ENCODE results near the gene DNAAF9. TPM values are rescaled to one million over a fixed set of nuclear protein-coding genes. Genes with fewer than 3 reads are reported as not detected.

Gene DNAAF9
- total and polyA plus RNA-seq, 2 of the 8 experiments (the other 6 are each of a cell fraction or from before 2014, with no cell fraction given) = 2.6 to 5.7 TPM

- Histone ChIP-seq H3K9ac (replicated peaks in 1 of 4; ENCODE audit: extremely low read depth in 1 of 4, low read depth in 3 of 4, low read length in 3 of 4) (no peak overlapping the region), H3K27ac (ENCODE audit: low read depth, low read length) (no peak overlapping the region), H3K9me3 (ENCODE audit: insufficient read depth in 2 of 2, low read depth in 1 of 2, low read length in 1 of 2) (no peaks in the 10 kb centered on the region), H4K8ac (ENCODE audit: extremely low read depth, insufficient read depth, low read length) (no peak overlapping the region), H3K36me3 (ENCODE audit: control insufficient read depth in 2 of 4, insufficient read depth in 4 of 4, low read length in 3 of 4) (no peaks in the 10 kb centered on the region), H3K56ac (replicated peaks; ENCODE audit: insufficient read length, low read depth, low read length) (no peak overlapping the region), H3K27me3 (replicated peaks in 1 of 4; ENCODE audit: control insufficient read depth in 3 of 4, extremely low read depth in 1 of 4, insufficient read depth in 3 of 4, low read length in 3 of 4) (0 out of 7 replicates have a peak, but pooled peaks cover 0 to 3% (median 0%) of the 10 kb centered on the region in 4 experiments), H2AFZ (ENCODE audit: low read length) (no peak overlapping the region), H4K20me1 (replicated peaks in 1 of 2; ENCODE audit: control insufficient read depth in 1 of 2, insufficient read depth in 2 of 2, low read length in 2 of 2) (no peaks in the 10 kb centered on the region), H2BK20ac (ENCODE audit: low read length) (no peak overlapping the region), H3K23me2 (ENCODE audit: low read depth, low read length) (no peaks in the 10 kb centered on the region), H2AK5ac (ENCODE audit: low read depth, low read length) (no peak overlapping the region), H4K91ac (replicated peaks; ENCODE audit: insufficient read length, low read length) (no peak overlapping the region), H3K23ac (ENCODE audit: insufficient read length) (no peak overlapping the region), H4K5ac (ENCODE audit: insufficient read length, low read depth, low read length) (no peak overlapping the region), H3K4me3 (ENCODE audit: extremely low read depth in 1 of 4, insufficient read depth in 2 of 4, low read depth in 3 of 4, low read length in 4 of 4) (no peak overlapping the region), H2BK12ac (ENCODE audit: low read depth, low read length) (no peak overlapping the region), H3K4me2 (ENCODE audit: insufficient read depth in 1 of 2, low read depth in 2 of 2, low read length in 2 of 2) (no peak overlapping the region), H3K4me1 (replicated peaks in 1 of 4; ENCODE audit: control insufficient read depth in 3 of 4, insufficient read depth in 4 of 4, low read length in 3 of 4) (peaks cover 0 to 2% (median under 1%) of the 10 kb centered on the region in 4 experiments; a peak in 1 of 7 replicates), H2BK15ac (ENCODE audit: low read length) (no peak overlapping the region), H3K14ac (ENCODE audit: insufficient read length) (no peak overlapping the region), H2BK5ac (ENCODE audit: low read depth, low read length) (no peak overlapping the region), H2BK120ac (replicated peaks; ENCODE audit: low read depth, low read length) (no peak overlapping the region), H3K4ac (replicated peaks; ENCODE audit: insufficient read length, low read depth, low read length) (no peak overlapping the region), H3K79me2 (ENCODE audit: control insufficient read depth in 1 of 2, insufficient read depth in 2 of 2, low read length in 2 of 2) (no peaks in the 10 kb centered on the region), H3K18ac (ENCODE audit: extremely low read depth, low read length) (no peak overlapping the region), H3K79me1 (ENCODE audit: low read depth, low read length) (no peaks in the 10 kb centered on the region)
- DNase-seq (ENCODE audit: low read depth in 1 of 2, low spot score in 2 of 2) (no peak), FAIRE-seq (no peak)
- WGBS, 2 experiments (ENCODE audit: extremely low coverage in 1 of 2, insufficient coverage in 1 of 2, insufficient read length in 1 of 2, insufficient replicate concordance in 2 of 2, low coverage in 1 of 2, low lambda C conversion rate in 2 of 2, missing lambda C conversion rate in 1 of 2) = 73% methylated on average over 2 of the region's 2 CpGs; no CpG with 5 or more reads in 1 of the 2 experiments
- ChIA-PET POLR2A (ENCODE audit: partially characterized antibody) (no interaction called here), CTCF (ENCODE audit: partially characterized antibody) (interaction anchor here (0.6 to 1.0 kb wide), 2 partner anchors 112 to 243 kb away, joined by 3 read pairs; no protein-coding TSS in a partner anchor)
- TF ChIP-seq KDM5A (IDR thresholded peaks at IDR 0.05; ENCODE audit: low read length) (no peak), CEBPB (IDR thresholded peaks at IDR 0.05; ENCODE audit: low read depth, low read length) (no peak), YY1 (IDR thresholded peaks at IDR 0.05; ENCODE audit: low read depth, low read length) (no peak), MAFK (IDR thresholded peaks at IDR 0.05; ENCODE audit: low read depth, low read length) (no peak), RAD21 (IDR thresholded peaks at IDR 0.05 in 1 of 2, conservative IDR thresholded peaks at IDR 0.05 in 1 of 2; ENCODE audit: low read depth in 2 of 2, low read length in 2 of 2) (no peak), SIRT6 (IDR thresholded peaks at IDR 0.05; ENCODE audit: low read length) (no peak), POLR2AphosphoS5 (IDR thresholded peaks at IDR 0.05; ENCODE audit: low read depth, low read length) (no peak), BRCA1 (IDR thresholded peaks at IDR 0.05; ENCODE audit: low read depth, low read length) (no peak), CBX8 (IDR thresholded peaks at IDR 0.05; ENCODE audit: borderline replicate concordance, low read depth, low read length) (no peak)
- TF ChIP-seq, protein P1, sequence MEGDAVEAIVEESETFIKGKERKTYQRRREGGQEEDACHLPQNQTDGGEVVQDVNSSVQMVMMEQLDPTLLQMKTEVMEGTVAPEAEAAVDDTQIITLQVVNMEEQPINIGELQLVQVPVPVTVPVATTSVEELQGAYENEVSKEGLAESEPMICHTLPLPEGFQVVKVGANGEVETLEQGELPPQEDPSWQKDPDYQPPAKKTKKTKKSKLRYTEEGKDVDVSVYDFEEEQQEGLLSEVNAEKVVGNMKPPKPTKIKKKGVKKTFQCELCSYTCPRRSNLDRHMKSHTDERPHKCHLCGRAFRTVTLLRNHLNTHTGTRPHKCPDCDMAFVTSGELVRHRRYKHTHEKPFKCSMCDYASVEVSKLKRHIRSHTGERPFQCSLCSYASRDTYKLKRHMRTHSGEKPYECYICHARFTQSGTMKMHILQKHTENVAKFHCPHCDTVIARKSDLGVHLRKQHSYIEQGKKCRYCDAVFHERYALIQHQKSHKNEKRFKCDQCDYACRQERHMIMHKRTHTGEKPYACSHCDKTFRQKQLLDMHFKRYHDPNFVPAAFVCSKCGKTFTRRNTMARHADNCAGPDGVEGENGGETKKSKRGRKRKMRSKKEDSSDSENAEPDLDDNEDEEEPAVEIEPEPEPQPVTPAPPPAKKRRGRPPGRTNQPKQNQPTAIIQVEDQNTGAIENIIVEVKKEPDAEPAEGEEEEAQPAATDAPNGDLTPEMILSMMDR (IDR thresholded peaks at IDR 0.05; ENCODE audit: control extremely low read depth in 1 of 3, insufficient read depth in 1 of 3, low read depth in 1 of 3, low read length in 3 of 3) = no peak
- TF ChIP-seq, protein P2, sequence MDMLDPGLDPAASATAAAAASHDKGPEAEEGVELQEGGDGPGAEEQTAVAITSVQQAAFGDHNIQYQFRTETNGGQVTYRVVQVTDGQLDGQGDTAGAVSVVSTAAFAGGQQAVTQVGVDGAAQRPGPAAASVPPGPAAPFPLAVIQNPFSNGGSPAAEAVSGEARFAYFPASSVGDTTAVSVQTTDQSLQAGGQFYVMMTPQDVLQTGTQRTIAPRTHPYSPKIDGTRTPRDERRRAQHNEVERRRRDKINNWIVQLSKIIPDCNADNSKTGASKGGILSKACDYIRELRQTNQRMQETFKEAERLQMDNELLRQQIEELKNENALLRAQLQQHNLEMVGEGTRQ (IDR thresholded peaks at IDR 0.05; ENCODE audit: low read length) = no peak
Observed at GRCh38 chr20:3452136-3452535, 44.7 kb upstream of the DNAAF9 start.
